GM23338 (cell line): ENCODE measurements around the gene LACC1.

Experiments
- CREB1 ChIP-seq: fragments of 250-450 bp; sonication (Bioruptor Pico); IDR thresholded peaks from 2 replicates; pipeline ENCODE4 v1.5.0; 2020; ENCODE audit warnings: low read depth, mild to moderate bottlenecking, moderate library complexity
- ETS1 ChIP-seq: IDR thresholded peaks from 2 replicates; pipeline ENCODE4 v1.6.1; 2016; ENCODE audit warnings: antibody characterized with exemption
- EZH2 ChIP-seq: fragments of 200-600 bp; sonication (generic); IDR thresholded peaks from one replicate; pipeline ENCODE4 v1.8.0; 2017; ENCODE audit warnings: antibody characterized with exemption, mild to moderate bottlenecking, low read depth; ENCODE audit not compliant: unreplicated experiment
- EZH2phosphoT487 ChIP-seq: fragments of 200-600 bp; sonication (generic); IDR thresholded peaks from one replicate; pipeline ENCODE4 v1.8.1; 2018; ENCODE audit warnings: antibody characterized with exemption; ENCODE audit not compliant: unreplicated experiment
- JUNB ChIP-seq: IDR thresholded peaks from one replicate; pipeline ENCODE4 v1.6.1; 2016; ENCODE audit warnings: antibody characterized with exemption; ENCODE audit not compliant: unreplicated experiment
- NANOG ChIP-seq: IDR thresholded peaks from 2 replicates; pipeline ENCODE4 v1.6.1; 2016; ENCODE audit warnings: antibody characterized with exemption, borderline replicate concordance
- POLR2AphosphoS5 ChIP-seq: IDR thresholded peaks from 2 replicates; pipeline ENCODE4 v1.6.1; 2016; ENCODE audit warnings: antibody characterized with exemption, low read depth
- REST ChIP-seq: IDR thresholded peaks from one replicate; pipeline ENCODE4 v1.6.1; 2018; ENCODE audit warnings: antibody characterized with exemption; ENCODE audit not compliant: unreplicated experiment
- STAT1 ChIP-seq: IDR thresholded peaks from one replicate; pipeline ENCODE4 v1.6.1; 2016; ENCODE audit warnings: antibody characterized with exemption; ENCODE audit not compliant: unreplicated experiment
- ZNF114 ChIP-seq: fragments of 250-450 bp; sonication (Bioruptor Pico); IDR thresholded peaks from 2 replicates; pipeline ENCODE4 v1.5.0; 2020; ENCODE audit warnings: mild to moderate bottlenecking, moderate library complexity
- TF ChIP-seq, protein P1 (sequence below), 2 experiments: fragments of 200-600 bp in 1 of 2; sonication (generic) in 1 of 2; conservative IDR thresholded peaks; 2 replicates each; pipeline versions ENCODE4 v1.5.1 to v1.6.1; 2016 to 2017; ENCODE audit warnings: antibody characterized with exemption in 2 of 2, low read depth in 2 of 2, mild to moderate bottlenecking in 2 of 2, moderate library complexity in 1 of 2

- TF ChIP-seq POLR2AphosphoS5 (no peak), CREB1 (no peak), EZH2 (no peak), REST (no peak), ETS1 (no peak), EZH2phosphoT487 (no peak), STAT1 (no peak), JUNB (no peak), NANOG (no peak), ZNF114 (CRISPR knock-in tag) (no peak)
- TF ChIP-seq, protein P1, sequence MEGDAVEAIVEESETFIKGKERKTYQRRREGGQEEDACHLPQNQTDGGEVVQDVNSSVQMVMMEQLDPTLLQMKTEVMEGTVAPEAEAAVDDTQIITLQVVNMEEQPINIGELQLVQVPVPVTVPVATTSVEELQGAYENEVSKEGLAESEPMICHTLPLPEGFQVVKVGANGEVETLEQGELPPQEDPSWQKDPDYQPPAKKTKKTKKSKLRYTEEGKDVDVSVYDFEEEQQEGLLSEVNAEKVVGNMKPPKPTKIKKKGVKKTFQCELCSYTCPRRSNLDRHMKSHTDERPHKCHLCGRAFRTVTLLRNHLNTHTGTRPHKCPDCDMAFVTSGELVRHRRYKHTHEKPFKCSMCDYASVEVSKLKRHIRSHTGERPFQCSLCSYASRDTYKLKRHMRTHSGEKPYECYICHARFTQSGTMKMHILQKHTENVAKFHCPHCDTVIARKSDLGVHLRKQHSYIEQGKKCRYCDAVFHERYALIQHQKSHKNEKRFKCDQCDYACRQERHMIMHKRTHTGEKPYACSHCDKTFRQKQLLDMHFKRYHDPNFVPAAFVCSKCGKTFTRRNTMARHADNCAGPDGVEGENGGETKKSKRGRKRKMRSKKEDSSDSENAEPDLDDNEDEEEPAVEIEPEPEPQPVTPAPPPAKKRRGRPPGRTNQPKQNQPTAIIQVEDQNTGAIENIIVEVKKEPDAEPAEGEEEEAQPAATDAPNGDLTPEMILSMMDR (conservative IDR thresholded peaks at IDR 0.05; ENCODE audit: low read depth in 2 of 2) = no peak
These were observed 35.7 kb downstream of the LACC1 start for GRCh38 chr13:43915451-43915850.
